HG03095 (cell line): ENCODE results near the gene SVBP.
A peak's percentile ranks its signal among the peaks of the same experiment; 100 is the strongest.

Source experiments
- ATAC-seq: cut with Tn5 transposase; IDR thresholded peaks from one replicate; pipeline ENCODE4 v1.9.1; 2021; ENCODE audit warnings: moderate library complexity; ENCODE audit not compliant: unreplicated experiment

The SVBP gene

GRCh38 chr1:42806593-42806992 lies 10.6 kb downstream of the SVBP start:
- no peak for ATAC-seq

DNA sequence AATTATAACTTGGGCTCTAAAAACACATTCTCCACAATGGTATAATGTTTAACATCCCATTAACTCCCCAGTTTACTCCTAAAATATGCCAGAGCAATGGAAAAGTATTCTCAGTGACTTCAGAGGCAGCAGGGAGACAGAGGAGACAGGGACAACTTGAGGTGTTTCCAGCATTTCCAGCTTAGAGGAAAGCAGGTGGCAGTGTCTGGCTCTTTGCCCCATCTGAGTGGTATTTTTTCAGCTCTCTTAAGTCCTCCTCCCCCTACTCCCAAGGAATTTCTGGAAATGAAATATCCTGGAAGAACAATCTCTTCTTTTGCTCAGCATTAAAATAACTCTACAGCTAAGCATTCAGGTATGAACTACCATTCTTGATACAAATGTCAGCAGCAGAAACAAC lies 11.0 kb downstream of the SVBP start:
- ATAC-seq, result no peak

DNA sequence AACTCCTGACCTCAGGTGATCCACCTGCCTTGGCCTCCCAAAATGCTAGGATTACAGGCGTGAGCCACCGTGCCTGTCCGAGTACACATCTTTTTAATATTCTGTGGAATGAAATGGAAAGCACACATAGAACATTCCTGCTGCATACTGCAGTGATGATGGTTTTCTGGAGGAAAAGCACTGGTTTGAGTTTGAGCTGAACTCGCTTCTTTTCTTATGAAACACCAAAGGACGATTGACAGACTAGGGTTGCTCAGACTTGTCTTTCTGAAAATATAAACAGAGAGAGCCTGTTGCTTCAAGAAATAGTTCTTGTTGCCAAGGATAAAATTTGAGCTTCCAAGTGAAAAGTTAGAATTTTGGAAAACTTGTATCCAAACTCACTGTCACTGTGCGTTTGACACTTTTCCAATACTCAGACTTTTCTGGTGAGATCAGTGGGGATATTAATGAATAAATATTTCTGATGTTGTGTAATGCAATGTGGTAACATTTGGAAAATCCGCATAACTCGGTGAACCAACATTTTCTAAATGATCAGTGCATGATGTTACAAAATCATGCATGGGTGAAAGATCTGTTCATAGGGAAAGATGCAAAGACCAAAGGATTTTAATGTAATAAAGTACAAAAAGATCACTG lies 15.2 kb downstream of the SVBP start:
- no peak for ATAC-seq

GRCh38 chr1:42797979-42798378 lies 19.2 kb downstream of the SVBP start:
- ATAC-seq, result no peak

- no peak for ATAC-seq
These were observed 19.8 kb downstream of the SVBP start for GRCh38 chr1:42797414-42797813.

DNA sequence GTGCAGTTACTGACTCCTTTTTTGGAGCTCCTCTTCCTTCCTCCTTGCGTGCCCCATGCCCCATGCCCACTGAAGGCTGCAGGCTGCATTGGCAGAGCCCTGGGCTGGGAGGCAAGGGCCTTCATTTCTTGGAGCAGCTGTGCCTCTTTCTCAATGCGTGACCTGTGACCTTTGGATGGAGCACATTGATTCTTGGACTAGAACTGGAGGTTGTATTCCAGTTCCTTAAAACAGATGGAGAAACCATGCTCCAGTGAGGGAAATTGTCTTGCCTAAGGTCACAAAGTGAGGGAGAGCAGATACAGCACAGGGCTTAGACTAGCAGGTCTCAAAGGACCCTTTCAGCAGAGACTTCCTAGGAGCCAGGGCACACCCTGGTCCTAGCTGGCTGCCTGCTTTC lies 23.4 kb downstream of the SVBP start:
- no peak for ATAC-seq

DNA sequence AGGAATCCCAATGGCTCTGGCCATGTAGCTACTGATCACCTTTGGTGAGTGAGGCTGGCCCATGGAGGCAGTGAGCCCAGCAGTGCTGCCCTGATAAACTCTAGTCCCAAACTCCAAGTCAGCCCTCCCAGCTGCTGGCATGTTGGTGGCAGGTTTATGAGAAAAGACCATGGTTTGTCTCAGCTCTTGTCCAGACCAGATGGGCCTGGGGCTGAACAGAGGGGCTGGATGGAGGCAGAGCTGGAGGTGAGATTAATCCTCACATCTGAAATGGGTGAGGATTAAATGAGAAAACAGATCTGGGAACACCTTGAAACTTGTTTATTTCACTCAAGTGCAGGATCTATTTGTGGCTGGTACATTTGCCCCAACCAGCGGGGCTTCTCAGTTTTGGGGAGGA lies 29.2 kb downstream of the SVBP start:
- no peak for ATAC-seq

DNA sequence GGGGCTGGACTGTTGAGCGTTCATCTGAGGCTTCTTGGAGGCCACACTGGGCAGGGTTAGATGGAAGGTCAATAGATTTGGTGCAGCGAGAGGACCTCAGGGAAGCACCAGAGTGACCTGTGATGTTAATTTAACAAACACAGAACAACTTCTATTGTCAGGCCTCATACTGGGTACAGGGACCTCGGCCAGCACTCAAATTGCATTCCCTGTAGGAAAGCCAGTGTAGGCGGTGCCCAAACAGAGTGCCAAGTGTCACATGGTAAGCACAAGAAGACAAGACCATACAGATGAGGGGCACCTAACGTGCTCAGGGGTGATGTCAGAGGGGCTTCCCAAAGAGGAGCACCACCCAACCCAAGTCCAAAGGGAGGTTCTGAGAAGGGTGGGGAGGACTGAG lies 31.1 kb downstream of the SVBP start:
- ATAC-seq, result no peak

GRCh38 chr1:42784946-42785693 lies 32.1 kb downstream of the SVBP start, which contains the start of gene TMEM269:
TSS of gene TMEM269 (plus strand) at chr1:42784991. CDS start at chr1:42789894, 4,903 bp downstream.
- ATAC-seq, result no peak

- ATAC-seq, result no peak
These were observed 32.7 kb downstream of the SVBP start for GRCh38 chr1:42784547-42784945.

- ATAC-seq, result no peak
These were observed 34.1 kb downstream of the SVBP start for GRCh38 chr1:42783092-42783491.

- ATAC-seq, result no peak
These were observed 37.0 kb downstream of the SVBP start for GRCh38 chr1:42780176-42780575.

DNA sequence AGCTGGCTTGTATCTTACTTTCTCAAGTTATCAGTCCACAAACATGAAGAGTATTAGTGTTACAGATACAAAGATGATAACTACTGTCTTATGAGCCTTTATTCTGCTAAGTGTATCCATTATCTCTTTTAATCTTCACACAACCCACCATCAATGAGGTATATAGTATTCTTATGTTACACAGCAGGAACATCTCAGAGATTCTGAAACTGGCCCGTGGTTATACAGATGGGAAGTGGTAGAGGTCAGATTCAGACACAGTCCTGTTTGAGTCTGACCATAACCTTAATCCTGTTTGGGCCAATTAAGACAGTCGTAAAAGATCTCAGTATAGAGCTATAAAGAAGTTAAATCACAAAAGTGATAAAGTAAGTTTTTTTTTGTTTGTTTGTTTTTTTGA lies 37.5 kb downstream of the SVBP start:
- no peak for ATAC-seq

DNA sequence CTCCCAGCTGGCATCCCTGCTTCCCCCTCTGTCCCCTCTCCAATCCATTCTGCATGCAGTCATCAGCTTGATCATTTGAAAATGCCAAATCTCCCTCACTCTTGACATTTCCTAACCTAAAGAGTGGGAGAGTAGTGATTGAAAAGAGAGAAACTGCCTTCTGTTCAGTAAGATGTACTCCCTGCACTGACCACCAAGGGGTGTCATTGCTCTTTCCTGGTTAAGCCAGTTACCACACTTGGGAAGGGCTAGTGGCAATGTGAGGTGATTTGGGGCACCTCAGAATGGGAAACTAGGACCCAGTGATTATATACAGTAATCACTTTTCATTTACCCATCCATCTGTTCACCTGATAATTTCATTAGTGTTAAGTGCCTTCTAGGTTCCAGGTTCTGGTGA lies 39.3 kb downstream of the SVBP start:
- no peak for ATAC-seq

DNA sequence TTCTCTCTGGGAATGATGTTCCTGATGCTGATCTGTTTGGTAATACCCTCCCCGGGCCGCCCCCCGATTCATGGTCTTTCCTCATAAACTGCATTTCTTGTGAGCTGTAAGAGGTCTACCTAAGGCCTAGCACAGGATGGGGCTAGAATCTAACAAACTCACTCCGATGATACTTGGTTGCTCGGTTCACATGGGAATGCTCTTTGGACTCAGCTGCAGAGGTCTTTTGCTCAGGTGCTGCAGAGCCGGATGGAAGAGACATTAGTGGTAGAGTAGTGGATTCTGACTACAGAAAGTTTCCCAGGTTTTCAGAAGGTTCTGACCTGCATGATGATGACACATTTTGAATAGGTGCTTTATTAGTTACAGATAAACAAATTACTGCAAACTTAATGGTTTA lies 40.7 kb downstream of the SVBP start:
- no peak for ATAC-seq

DNA sequence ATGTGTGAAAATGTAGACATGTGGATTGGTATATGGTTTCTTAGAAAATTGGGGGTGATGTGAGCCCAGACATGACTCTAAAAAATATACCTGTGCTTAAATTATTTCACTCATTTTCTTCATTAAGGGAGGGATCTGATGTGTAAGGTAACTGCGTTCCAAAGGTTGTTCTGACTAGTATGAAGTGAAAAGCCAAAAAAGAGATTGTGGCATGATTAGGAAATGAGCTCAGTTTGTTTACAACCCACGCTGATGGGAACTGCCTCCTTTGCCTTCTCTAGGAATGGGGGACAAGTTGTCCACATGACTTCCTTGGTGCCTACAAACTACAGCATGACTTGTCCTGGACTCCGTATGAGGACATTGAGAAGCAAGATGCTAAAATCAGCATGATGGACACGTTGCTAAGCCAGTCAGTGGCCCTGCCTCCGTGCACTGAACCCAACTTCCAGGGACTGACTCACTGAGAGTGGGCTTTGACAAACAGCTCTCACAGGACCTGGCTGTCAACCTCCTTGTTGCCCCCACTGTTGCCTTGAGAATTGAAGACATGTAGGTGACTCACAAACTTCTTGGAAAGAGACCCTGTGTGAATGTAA lies 42.2 kb downstream of the SVBP start:
- ATAC-seq, result no peak

GRCh38 chr1:42773420-42773819 lies 43.8 kb downstream of the SVBP start:
- ATAC-seq, result no peak

- no peak for ATAC-seq
These were observed 47.4 kb downstream of the SVBP start for GRCh38 chr1:42769811-42770210.

DNA sequence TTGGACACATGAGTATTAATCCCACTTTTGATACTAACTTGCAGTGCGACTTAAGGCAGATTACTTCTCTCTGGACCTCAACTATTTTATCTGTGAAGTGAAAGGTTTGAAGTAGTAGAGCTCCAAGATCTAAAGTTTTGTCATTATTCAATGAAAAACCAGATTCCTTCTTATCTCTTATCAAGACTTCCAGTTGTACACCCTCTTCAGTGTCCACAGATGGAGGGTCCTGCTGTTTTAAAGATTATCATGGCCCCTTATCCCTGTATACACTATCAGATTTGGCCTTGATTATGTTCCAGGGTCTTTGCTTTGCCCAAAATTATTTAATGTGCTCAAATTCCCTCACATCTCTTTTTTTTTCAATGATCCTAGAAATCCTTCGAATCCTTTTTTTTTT lies 49.0 kb downstream of the SVBP start:
- no peak for ATAC-seq

GRCh38 chr1:42767510-42768000 lies 49.6 kb downstream of the SVBP start:
- peak; percentile 11 for ATAC-seq

DNA sequence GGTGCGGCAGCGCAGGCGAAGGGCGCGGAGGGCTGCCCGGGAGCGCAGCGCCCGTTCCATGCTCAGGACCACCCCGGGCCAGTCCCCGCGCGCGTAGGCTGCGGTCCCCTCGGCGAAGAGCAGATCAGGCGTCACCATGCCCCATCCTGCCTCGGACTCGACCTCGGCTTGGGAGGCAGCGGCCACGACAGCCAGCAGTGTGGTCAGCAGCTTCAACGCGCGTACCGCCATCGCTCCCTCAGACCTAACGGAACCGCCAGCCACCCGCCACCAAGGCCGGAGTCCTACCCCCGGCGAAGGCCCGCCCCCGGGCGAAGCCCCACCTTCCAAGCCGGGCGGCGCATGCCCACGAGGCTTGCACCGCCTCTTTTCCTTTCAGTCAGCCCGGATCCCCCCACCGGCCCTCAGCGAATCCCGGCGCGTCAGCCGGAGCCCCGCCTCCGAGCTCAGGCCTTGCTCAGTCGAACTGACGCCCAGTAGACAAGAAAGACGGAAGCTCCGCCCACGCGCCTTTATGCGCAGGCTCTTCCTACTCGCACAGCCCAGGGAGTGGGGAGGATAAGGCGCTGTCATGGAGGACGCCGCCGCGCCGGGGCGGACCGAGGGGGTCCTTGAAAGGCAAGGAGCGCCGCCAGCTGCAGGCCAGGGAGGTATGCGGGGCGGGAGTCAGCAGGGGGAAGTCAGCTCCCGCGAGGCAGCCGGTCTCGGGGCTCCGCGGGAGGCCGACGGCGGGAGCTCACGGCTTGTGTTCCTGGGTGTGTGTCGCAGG lies 50.3 kb downstream of the SVBP start, which contains the start of the genes C1orf50 and P3H1:
C1orf50 (plus strand) TSS at position 509 of the 769 bp plus-strand sequence; CDS start at position 572, 63 bp downstream.
P3H1 (minus strand) TSS at position 288 of the 769 bp plus-strand sequence; CDS start at position 231, 57 bp downstream.
- ATAC-seq, result peak; percentile 86
